PFSK-1 (cell line): ENCODE results near the gene STC2.

Experiments
- FOXP2 ChIP-seq: optimal IDR thresholded peaks from 2 replicates; pipeline ENCODE3; 2011; ENCODE audit warnings: borderline replicate concordance, control low read depth, inconsistent platforms; ENCODE audit not compliant: insufficient read depth; ENCODE audit errors: extremely low read length, extremely low read depth
- POLR2AphosphoS5 ChIP-seq: IDR thresholded peaks from 2 replicates; pipeline ENCODE4 v1.6.1; 2012; ENCODE audit warnings: low read depth, mild to moderate bottlenecking, control low read depth, low read length, moderate library complexity
- REST ChIP-seq, 2 experiments: IDR thresholded peaks; 2 replicates each; pipeline versions ENCODE4 v1.6.1 to v1.8.0; 2011 to 2012; ENCODE audit warnings: low read depth in 2 of 2, low read length in 2 of 2, control low read depth in 1 of 2, inconsistent platforms in 1 of 2, mild to moderate bottlenecking in 1 of 2, moderate library complexity in 1 of 2; ENCODE audit not compliant: insufficient read depth in 1 of 2
- SIN3A ChIP-seq: IDR thresholded peaks from 2 replicates; pipeline ENCODE4 v1.6.1; 2012; ENCODE audit warnings: mild to moderate bottlenecking, low read length, moderate library complexity, borderline replicate concordance; ENCODE audit not compliant: insufficient read depth
- TAF1 ChIP-seq: IDR thresholded peaks from 2 replicates; pipeline ENCODE4 v1.6.1; 2012; ENCODE audit warnings: low read length, control low read depth, borderline replicate concordance; ENCODE audit not compliant: insufficient read depth

The STC2 gene

GRCh38 chr5:173325091-173325698, 3.0 kb downstream of the STC2 start:
- TF ChIP-seq POLR2AphosphoS5 (no peak), SIN3A (no peak), REST (IDR thresholded peaks at IDR 0.05; ENCODE audit: insufficient read depth in 1 of 2, low read depth in 2 of 2, low read length in 2 of 2) (no peak), TAF1 (no peak), FOXP2 (no peak)

- TF ChIP-seq POLR2AphosphoS5: no peak
- TF ChIP-seq SIN3A: no peak
- no peak for TF ChIP-seq FOXP2
- no peak for TF ChIP-seq TAF1
- no peak for TF ChIP-seq REST (IDR thresholded peaks at IDR 0.05; ENCODE audit: insufficient read depth in 1 of 2, low read depth in 2 of 2, low read length in 2 of 2)
Observed at GRCh38 chr5:173324115-173325001, 3.9 kb downstream of the STC2 start.

- no peak for TF ChIP-seq SIN3A
- TF ChIP-seq POLR2AphosphoS5: no peak
- no peak for TF ChIP-seq REST (IDR thresholded peaks at IDR 0.05; ENCODE audit: insufficient read depth in 1 of 2, low read depth in 2 of 2, low read length in 2 of 2)
- no peak for TF ChIP-seq TAF1
- no peak for TF ChIP-seq FOXP2
Observed at GRCh38 chr5:173323799-173324114, 4.5 kb downstream of the STC2 start.

GRCh38 chr5:173323106-173323798, 5.0 kb downstream of the STC2 start:
- TF ChIP-seq REST (IDR thresholded peaks at IDR 0.05; ENCODE audit: insufficient read depth in 1 of 2, low read depth in 2 of 2, low read length in 2 of 2) (no peak), SIN3A (no peak), FOXP2 (no peak), POLR2AphosphoS5 (no peak), TAF1 (no peak)
